DOHH2 (cell line): ENCODE results near the gene FAM98C.

Experiments
- H3F3A ChIP-seq: fragments of 200-600 bp; sonication (generic), shearing (Covaris generic); 2 replicates; pipeline ENCODE4 v1.6.0; 2016; ENCODE audit warnings: antibody characterized with exemption, mild to moderate bottlenecking; ENCODE audit not compliant: control insufficient read depth, insufficient read depth
- H3K27ac ChIP-seq: fragments of 200-600 bp; sonication (generic); 2 replicates; pipeline ENCODE4 v1.5.1; 2014; ENCODE audit warnings: low read depth, mild to moderate bottlenecking, low read length, moderate library complexity
- H3K27me3 ChIP-seq: fragments of 200-600 bp; sonication (generic); 2 replicates; pipeline ENCODE4 v1.6.1; 2014; ENCODE audit warnings: mild to moderate bottlenecking, low read length, mixed read lengths; ENCODE audit not compliant: control insufficient read depth
- H3K36me3 ChIP-seq: fragments of 200-600 bp; sonication (generic); 2 replicates; pipeline ENCODE4 v1.6.1; 2014; ENCODE audit warnings: mild to moderate bottlenecking, low read length, moderate library complexity, mixed read lengths; ENCODE audit not compliant: control insufficient read depth
- H3K4me1 ChIP-seq: fragments of 200-600 bp; sonication (generic); 2 replicates; pipeline ENCODE4 v1.6.1; 2014; ENCODE audit warnings: mild to moderate bottlenecking, low read length, mixed read lengths; ENCODE audit not compliant: control insufficient read depth
- H3K4me2 ChIP-seq: fragments of 200-600 bp; sonication (generic); 2 replicates; pipeline ENCODE4 v1.6.0; 2014; ENCODE audit warnings: mild to moderate bottlenecking, low read length, moderate library complexity
- H3K4me3 ChIP-seq: fragments of 200-600 bp; sonication (generic); 2 replicates; pipeline ENCODE4 v1.5.1; 2014; ENCODE audit warnings: mild to moderate bottlenecking, low read length, mixed read lengths
- H3K79me2 ChIP-seq: fragments of 200-600 bp; sonication (generic); 2 replicates; pipeline ENCODE4 v1.6.1; 2014; ENCODE audit warnings: mild to moderate bottlenecking, low read length, mixed read lengths; ENCODE audit not compliant: control insufficient read depth
- H3K9me2 ChIP-seq: fragments of 200-600 bp; sonication (generic); replicated peaks from 2 replicates; pipeline ENCODE4 v1.6.1; 2014; ENCODE audit warnings: mild to moderate bottlenecking, low read length, mixed read lengths; ENCODE audit not compliant: control insufficient read depth
- H3K9me3 ChIP-seq: fragments of 200-600 bp; sonication (generic); 2 replicates; pipeline ENCODE4 v1.6.1; 2014; ENCODE audit warnings: antibody characterized with exemption, low read length, mixed read lengths; ENCODE audit not compliant: control insufficient read depth, insufficient read depth
- H4K20me1 ChIP-seq: fragments of 200-600 bp; sonication (generic); 2 replicates; pipeline ENCODE4 v1.6.0; 2014; ENCODE audit warnings: low read depth, mild to moderate bottlenecking, antibody characterized with exemption, low read length, moderate library complexity; ENCODE audit not compliant: control insufficient read depth, insufficient read depth
- CTCF ChIP-seq: fragments of 200-600 bp; sonication (generic); IDR thresholded peaks from one replicate; pipeline ENCODE4 v1.5.1; 2014; ENCODE audit warnings: antibody characterized with exemption, mild to moderate bottlenecking, low read depth, low read length; ENCODE audit not compliant: poor library complexity, severe bottlenecking
- EZH2phosphoT487 ChIP-seq: fragments of 200-600 bp; sonication (generic); IDR thresholded peaks from 2 replicates; pipeline ENCODE4 v1.6.1; 2017; ENCODE audit warnings: borderline replicate concordance, mild to moderate bottlenecking, antibody characterized with exemption, low read length, moderate library complexity, mixed read lengths

Gene FAM98C

GRCh38 chr19:38417146-38417543 lies 14.3 kb downstream of the FAM98C start:
- H4K20me1 ChIP-seq: no peaks in the 10 kb centered on the region
- no peaks in the 10 kb centered on the region for H3K27me3 ChIP-seq
- peak overlapping the region; percentile 80 for H3K4me2 ChIP-seq
- H3F3A ChIP-seq: peaks cover 4% of the 10 kb centered on the region
- H3K79me2 ChIP-seq: no peaks in the 10 kb centered on the region
- TF ChIP-seq EZH2phosphoT487 (no peak), CTCF (no peak)
- no peaks in the 10 kb centered on the region for H3K9me2 ChIP-seq
- peak overlapping the region; percentile 77 for H3K4me3 ChIP-seq
- no peaks in the 10 kb centered on the region for H3K36me3 ChIP-seq
- peaks cover 20% of the 10 kb centered on the region for H3K4me1 ChIP-seq
- H3K27ac ChIP-seq: no peak overlapping the region
- no peaks in the 10 kb centered on the region for H3K9me3 ChIP-seq

- Histone ChIP-seq H3K4me2 (peak overlapping the region; percentile 80), H4K20me1 (no peaks in the 10 kb centered on the region)
These were observed 14.9 kb downstream of the FAM98C start for GRCh38 chr19:38417544-38418506.

GRCh38 chr19:38420935-38421334 lies 18.0 kb downstream of the FAM98C start:
- Histone ChIP-seq H4K20me1 (no peaks in the 10 kb centered on the region), H3K27ac (no peak overlapping the region), H3K4me3 (no peak overlapping the region), H3K4me2 (no peak overlapping the region), H3F3A (peaks cover 4% of the 10 kb centered on the region), H3K27me3 (no peaks in the 10 kb centered on the region), H3K9me2 (no peaks in the 10 kb centered on the region), H3K9me3 (no peaks in the 10 kb centered on the region), H3K79me2 (no peaks in the 10 kb centered on the region), H3K36me3 (no peaks in the 10 kb centered on the region), H3K4me1 (peaks cover 27% of the 10 kb centered on the region)
- TF ChIP-seq CTCF (no peak), EZH2phosphoT487 (no peak)

More at GRCh38 chr19:38417544-38418506, 14.9 kb downstream of the FAM98C start:
- no peak overlapping the region for H3K27ac ChIP-seq
- H3K4me1 ChIP-seq: peaks cover 20% of the 10 kb centered on the region
- H3F3A ChIP-seq: peaks cover 4% of the 10 kb centered on the region
- TF ChIP-seq CTCF (peak; percentile 11), EZH2phosphoT487 (no peak)
- no peaks in the 10 kb centered on the region for H3K79me2 ChIP-seq
- H3K27me3 ChIP-seq: no peaks in the 10 kb centered on the region
- peak overlapping the region; percentile 77 for H3K4me3 ChIP-seq
- H3K9me2 ChIP-seq: no peaks in the 10 kb centered on the region
- no peaks in the 10 kb centered on the region for H3K9me3 ChIP-seq
- H3K36me3 ChIP-seq: no peaks in the 10 kb centered on the region
